GM19025 (cell line): ENCODE results near the gene MCOLN3.
A peak's percentile ranks its signal among the peaks of the same experiment; 100 is the strongest.
"Not testable (repeated sequence)": the region's sequence is repeated elsewhere in the genome, so short reads cannot be mapped to it uniquely, and the experiment has no call there.

Experiments used
- ATAC-seq: cut with Tn5 transposase; IDR thresholded peaks from one replicate; pipeline ENCODE4 v1.9.1; 2021; ENCODE audit warnings: mild to moderate bottlenecking, low read depth, moderate library complexity; ENCODE audit not compliant: unreplicated experiment

Gene MCOLN3

DNA sequence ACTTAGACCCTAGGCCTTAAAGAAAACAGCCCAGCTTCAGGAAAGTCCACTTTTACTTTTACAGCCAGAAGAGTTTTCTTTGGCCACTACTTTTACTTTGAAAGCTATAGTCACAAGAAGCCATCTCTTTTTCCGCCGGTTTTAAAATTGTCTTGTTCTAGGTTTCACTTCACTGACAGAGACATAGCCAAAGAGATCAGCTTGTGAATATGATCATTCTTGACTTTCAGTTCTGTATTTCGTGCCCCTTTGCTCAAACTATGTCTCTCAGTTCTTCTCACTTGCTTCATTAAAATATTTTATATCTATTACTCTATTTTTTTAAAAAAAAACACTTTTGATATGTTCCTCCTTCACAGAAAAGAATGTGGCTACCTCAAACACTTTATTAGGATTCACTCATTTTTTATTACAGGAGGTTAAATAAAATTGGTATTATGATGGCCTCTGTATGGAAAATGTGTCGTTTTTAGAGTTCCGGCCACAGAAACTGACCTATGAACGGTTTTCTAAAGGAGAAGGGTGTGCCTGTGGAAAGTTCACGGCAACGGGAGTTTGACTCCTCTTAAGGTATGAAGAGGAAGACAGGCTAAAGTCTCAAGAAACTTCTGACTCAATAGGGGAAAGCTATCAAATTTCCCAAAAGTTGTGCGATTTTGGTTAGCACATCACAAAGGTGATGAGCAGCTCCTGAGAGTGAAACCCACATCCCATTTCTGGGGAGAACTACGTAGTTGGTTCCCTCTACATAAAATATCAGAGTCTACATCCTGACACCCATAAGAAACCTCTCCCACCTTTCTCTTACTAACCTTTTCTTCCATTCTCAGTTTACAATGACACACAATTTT is 52.6 kb downstream of the MCOLN3 start:
- ATAC-seq: peak; percentile 29

DNA sequence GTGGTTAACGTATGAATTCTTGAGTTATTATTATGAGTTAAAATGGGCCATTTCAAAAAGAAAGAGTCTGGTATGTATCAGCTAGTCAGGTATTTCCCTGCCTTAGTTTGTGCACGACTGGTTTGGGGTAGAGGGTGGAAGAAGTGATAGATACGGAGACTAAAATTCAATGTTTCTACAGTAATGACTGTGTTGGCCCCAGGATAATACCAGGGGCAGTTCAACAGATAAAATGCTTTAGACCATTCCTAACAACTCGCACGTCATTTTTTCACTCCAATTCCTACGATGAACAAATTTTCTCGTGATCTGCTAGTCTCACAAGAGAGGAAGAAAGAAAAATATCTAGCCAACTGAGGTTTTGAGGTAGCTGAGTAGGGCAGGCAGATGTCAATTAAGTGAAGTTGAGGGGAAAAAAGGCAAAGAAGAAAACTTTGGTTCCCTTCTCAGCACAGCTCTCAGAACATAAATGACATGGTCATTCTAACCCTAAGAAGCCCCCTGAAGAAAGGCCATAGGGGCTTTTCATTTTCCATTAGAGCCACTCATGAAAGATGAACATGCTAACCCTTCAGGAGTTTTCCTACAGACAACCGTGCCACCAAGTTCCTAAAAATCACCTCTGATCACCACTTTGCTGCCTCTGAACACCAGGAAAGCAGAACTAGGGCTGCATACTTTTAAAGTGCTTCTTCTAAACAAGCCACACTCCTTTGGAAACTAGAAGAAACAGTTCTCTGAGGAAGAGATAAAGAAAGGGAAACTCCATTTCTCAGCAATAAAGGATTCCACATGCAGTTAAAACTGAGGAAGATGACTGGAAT is 57.0 kb downstream of the MCOLN3 start:
- ATAC-seq: no peak

DNA sequence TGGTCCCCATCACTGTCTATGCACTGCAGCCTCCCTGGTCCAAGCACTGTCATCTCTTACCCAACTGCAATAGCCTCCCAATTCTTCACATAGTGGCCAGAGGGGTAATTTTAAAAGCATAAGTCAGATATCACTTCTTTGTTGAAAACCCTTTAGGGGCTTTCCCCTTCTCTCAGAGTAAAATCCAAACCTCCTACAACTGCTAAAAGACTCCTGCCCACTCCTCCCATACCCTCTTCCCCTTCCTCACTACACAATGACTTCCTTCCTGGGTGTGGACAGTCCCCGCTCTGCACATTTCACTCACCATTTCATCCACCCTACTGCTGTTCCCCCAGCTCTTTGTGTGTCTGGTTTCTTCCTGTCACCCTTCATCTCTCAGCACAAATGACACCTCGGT is 59.7 kb downstream of the MCOLN3 start:
- peak; percentile 52 for ATAC-seq

DNA sequence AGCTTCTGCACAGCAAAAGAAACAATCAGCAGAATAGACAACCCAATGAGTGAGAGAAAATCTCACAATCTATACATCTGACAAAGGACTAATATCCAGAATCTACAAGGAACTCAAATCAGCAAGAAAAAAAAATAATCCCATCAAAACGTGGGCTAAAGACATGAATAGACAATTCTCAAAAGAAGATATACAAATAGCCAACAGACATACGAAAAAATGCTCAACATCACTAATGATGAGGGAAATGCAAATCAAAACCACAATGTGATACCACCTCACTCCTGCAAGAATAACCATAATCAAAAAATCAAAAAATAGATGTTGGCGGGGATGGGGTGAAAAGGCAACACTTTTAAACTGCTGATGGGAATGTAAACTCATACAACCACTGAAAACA is 61.7 kb downstream of the MCOLN3 start:
- ATAC-seq: not testable (repeated sequence)

DNA sequence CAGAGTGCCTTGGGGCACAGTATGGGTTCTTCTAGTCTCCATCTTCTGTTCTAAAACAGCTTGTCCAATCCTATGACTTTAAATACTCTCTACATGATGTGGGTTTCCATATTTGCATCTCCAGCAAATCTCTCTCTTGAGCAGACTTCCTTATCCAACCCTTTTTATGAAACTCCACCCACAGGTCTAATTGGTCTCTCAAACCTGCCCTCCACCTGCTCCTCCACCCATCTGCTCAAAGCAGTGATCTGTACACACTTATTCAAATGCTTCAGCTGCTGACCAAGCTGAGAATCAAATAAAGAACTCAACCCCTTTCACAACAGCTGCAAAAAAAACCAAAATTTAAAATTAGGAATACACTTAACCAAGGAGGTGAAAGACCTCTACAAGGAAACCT is 62.9 kb downstream of the MCOLN3 start:
- ATAC-seq: no peak

DNA sequence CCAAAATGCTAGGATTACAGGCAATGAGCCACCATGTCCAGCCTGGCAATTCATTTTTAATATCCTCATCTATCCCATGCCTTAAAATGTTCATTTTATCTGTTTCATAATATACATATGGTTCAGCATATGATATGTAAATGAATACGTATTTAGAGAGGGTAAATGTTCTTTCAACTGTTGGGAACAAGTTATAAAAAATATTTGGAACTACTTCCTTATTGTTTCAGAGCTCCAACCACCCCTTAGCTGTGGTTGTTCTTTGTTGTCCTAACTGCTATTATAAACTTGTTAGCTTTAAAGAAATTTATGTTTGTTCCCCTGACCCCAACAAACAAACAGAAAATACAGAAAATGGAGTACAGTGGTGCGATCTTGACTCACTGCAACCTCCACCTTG is 65.9 kb downstream of the MCOLN3 start:
- ATAC-seq: no peak

DNA sequence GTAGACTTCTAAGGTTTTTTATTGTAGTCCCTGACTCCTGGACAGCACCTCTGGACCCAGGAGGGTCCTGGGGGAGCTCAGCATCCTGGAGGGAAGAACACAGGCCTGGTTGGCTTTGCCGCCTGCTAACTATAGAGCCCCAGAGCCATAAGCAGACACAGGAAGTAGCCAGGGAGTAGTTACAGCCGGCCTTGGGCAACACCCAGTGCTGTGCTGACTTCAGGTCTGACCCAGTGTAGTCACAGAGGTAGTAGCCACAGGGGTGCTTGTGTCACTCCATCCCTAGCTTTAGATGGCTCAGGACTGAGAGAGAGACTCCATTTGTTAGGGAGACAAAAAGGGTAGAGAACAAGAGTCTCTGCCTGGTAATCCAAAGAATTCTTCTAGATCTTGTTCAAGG is 73.3 kb downstream of the MCOLN3 start:
- peak; percentile 24 for ATAC-seq

DNA sequence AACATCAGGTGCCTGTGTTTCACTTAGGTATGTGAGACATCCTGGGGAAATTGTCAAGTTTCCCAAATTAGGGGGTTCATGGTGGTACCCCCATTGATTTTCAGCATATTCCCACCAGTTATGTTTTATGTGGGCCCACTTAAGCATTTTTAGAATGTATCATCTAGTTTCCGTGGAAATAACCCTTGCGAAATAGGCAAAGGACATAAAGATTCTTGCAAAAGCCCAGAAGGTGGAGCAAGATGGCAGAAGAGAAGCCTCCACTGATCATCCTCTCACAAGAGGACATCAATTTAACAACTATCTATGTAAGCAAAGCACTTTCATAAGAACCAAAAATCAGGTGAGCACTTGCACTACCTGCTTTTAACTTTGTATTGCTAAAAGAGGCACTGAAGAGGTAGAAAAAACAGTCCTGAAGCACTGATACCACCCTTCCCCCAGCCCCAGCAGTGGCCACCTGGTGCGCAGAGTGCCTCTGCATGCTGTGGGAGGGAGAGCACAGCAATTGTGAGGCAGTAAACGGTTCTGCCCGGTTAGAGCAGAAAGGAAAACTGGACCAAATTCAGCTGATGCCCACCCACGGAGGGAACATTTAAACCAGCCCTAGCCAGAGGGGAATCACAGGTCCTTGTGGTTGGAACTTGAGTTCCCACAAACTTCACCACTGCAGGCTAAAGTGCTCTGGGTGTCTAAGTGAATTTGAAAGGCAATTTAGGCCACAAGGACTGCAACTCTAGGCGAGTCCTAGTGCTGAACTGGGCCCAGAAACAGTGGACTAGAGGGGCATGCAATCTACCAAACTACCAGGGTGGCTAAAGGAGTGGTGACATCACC is 74.6 kb downstream of the MCOLN3 start:
- ATAC-seq: peak; percentile 30

DNA sequence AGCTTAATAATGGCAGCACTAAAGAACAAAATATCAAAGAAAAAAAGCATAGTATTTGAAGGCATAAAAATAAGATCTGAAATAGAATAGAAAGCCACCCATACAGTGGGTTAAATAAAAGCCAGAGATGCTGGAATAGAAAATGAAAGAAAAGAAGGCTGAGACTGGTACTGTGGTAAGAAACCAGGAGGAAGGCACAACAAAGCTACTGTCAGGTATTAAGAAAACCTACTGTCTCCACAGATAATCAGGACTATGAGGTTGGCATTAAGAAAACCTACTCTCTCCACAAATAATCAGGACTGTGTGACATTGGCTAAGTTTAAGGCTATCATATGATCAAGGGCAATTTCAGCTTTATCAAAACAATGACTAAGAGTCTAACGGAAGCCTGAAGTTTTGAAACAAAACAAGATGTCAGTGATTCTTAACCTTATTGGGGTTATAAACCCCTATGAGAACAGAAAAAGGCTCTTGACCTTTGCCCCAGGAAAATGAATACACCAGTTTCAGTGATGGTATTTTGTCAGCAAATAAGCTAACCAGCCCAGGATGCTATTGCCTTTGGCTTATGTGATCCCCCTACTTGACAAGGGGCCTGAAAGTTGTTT is 75.8 kb downstream of the MCOLN3 start:
- ATAC-seq: peak; percentile 29

DNA sequence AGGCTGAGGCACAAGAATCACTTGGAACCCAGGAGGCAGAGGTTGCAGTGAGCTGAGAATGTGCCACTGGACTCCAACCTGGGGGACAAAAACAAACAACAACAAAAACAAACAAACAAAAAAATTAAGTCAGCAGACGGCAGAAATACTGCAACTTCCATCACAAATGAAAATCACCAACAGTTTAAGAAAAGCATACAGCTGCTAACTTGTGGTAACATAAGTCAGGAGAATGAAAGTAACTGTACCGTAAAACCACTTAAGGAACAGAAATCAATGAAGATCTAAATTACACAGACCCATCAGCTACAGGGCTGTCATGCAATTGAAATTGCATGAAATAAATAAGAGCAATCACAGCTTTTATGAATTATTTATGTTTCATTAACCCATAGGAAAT is 76.3 kb downstream of the MCOLN3 start:
- peak; percentile 22 for ATAC-seq

DNA sequence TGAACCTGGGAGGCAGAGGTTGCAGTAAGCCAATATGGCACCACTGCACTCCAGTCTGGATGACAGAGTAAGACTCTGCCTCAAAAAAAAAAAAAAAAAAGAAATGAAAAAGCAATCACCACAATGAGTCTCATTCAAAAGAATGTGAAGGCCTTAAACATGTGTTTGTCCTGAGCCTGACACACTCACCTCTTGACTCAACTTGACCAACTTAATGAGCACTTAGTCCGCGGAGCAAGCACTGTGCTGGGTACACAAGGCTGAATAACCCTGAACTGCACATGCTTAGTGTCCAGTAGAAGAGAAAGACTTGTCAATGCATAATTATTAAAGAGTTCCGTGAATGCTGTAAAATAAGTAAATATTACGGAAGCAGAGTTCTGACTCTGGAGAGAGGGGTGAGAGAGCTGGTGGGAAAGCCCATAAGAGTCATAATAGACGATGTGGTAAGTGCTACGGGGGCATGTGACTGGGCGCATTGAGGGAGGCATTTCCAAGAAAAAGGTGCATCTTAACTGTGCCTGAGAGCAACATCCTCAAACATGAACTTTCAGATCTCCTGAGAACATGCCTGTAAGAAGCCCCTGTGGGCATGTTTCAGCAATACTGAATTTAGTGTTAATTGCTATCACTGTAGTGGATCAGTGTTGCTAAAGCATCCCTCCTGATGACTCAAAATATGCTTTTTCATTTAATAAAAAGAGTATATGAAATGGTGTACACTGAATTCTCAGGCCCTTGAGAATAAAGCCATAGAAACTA is 78.6 kb downstream of the MCOLN3 start:
- peak; percentile 48 for ATAC-seq

DNA sequence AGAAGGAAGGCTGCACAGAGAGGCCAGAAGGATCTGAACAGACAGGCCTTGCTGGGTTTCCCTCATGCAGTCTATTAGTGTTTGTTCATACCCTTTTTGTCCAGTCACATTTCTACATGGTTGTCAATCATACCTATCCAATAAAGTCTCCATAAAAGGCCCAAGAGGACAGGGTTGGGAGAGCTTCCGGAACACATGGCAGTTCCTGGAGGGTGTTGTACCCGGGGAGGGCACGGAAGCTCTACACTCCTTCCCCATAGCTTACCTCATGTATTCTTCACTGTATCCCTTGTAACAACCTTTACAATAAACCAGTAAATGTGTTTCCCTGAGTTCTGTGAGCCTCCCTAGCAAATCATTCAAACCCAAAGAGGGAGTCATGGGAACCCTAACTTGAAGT is 79.4 kb downstream of the MCOLN3 start:
- no peak for ATAC-seq

DNA sequence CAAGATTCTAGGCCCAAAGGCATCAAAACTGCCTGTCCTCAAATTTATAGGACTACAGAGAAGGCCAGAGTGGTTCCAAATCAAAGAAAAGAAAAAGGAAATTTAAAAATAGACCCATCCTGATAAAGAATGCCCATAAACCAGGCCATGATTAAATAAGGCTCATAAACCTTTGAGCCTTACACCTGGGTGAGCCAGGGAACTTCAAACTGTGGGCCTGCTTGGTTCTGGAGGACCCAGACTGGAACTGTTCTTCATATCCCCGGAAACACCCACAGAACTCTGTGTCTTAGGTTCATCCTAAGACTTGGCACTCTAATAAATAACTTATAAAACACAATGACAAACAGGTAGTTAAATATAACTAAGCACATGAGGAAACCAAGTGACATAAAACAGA is 80.2 kb downstream of the MCOLN3 start:
- ATAC-seq: no peak
